Adrenal gland (tissue), 5 donors: Measurements from ENCODE around the gene ITCH.

ENCODE experiments used
- POLR2A ChIP-seq, 2 donors: fragments of 450-650 bp; IDR thresholded peaks; one replicate each; pipeline ENCODE4 v1.6.1; 2017; ENCODE audit warnings: antibody characterized with exemption in 2 of 2, mild to moderate bottlenecking in 2 of 2, moderate library complexity in 1 of 2
- TF ChIP-seq, protein P1 (sequence below), 6 experiments: fragments of 450-650 bp in 4 of 6; fragments of 200-600 bp in 2 of 6; sonication (generic) in 1 of 6; IDR thresholded peaks; 1 replicate in 5 of 6; 2 replicates in 1 of 6; pipeline versions ENCODE4 v1.5.1 to v1.8.0; 2016 to 2021; ENCODE audit warnings: antibody characterized with exemption in 6 of 6, mild to moderate bottlenecking in 2 of 6, moderate library complexity in 1 of 6
- donor health status: DM: no; HTN: no; CAD: no.

- TF ChIP-seq, protein P1, sequence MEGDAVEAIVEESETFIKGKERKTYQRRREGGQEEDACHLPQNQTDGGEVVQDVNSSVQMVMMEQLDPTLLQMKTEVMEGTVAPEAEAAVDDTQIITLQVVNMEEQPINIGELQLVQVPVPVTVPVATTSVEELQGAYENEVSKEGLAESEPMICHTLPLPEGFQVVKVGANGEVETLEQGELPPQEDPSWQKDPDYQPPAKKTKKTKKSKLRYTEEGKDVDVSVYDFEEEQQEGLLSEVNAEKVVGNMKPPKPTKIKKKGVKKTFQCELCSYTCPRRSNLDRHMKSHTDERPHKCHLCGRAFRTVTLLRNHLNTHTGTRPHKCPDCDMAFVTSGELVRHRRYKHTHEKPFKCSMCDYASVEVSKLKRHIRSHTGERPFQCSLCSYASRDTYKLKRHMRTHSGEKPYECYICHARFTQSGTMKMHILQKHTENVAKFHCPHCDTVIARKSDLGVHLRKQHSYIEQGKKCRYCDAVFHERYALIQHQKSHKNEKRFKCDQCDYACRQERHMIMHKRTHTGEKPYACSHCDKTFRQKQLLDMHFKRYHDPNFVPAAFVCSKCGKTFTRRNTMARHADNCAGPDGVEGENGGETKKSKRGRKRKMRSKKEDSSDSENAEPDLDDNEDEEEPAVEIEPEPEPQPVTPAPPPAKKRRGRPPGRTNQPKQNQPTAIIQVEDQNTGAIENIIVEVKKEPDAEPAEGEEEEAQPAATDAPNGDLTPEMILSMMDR (IDR thresholded peaks at IDR 0.05), result no peak
- no peak for TF ChIP-seq POLR2A (IDR thresholded peaks at IDR 0.05)
Measured at GRCh38 chr20:34404803-34405202, 41.7 kb downstream of the ITCH start.
